Measurements from ENCODE around the gene CYB5D1.

DNA sequence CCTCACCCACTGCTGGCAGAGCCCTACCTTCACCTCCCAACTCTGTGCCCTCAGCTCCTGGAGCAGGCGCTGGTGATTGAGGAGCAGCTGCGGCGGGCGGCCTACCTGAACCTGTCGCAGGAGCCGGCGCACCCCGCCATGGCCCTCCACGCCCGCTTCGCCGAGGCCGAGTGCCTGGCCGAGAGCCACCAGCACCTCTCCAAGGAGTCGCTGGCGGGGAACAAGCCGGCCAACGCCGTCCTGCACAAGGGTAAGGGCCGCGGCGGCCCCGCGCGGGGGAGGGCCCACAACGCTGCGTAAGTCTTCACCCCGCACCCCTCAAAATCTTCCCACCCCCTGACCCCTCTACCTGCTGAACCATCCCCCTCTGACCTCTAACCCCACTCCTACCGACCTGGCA, 51.3 kb downstream of the CYB5D1 start:
- TF ChIP-seq, protein P1, sequence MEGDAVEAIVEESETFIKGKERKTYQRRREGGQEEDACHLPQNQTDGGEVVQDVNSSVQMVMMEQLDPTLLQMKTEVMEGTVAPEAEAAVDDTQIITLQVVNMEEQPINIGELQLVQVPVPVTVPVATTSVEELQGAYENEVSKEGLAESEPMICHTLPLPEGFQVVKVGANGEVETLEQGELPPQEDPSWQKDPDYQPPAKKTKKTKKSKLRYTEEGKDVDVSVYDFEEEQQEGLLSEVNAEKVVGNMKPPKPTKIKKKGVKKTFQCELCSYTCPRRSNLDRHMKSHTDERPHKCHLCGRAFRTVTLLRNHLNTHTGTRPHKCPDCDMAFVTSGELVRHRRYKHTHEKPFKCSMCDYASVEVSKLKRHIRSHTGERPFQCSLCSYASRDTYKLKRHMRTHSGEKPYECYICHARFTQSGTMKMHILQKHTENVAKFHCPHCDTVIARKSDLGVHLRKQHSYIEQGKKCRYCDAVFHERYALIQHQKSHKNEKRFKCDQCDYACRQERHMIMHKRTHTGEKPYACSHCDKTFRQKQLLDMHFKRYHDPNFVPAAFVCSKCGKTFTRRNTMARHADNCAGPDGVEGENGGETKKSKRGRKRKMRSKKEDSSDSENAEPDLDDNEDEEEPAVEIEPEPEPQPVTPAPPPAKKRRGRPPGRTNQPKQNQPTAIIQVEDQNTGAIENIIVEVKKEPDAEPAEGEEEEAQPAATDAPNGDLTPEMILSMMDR (IDR thresholded peaks at IDR 0.05), result no peak
- TF ChIP-seq POLR2A (IDR thresholded peaks at IDR 0.05), result no peak
